Measurements from ENCODE around the gene NDUFC2.
"Not testable (repeated sequence)": the region's sequence is repeated elsewhere in the genome, so short reads cannot be mapped to it uniquely, and the experiment has no call there.

Gene NDUFC2

GRCh38 chr11:78067704-78068103, 12.0 kb downstream of the NDUFC2 start:
- Histone ChIP-seq H3K9ac (ENCODE audit: low read depth in 1 of 2, low read length in 2 of 2) (no peak overlapping the region), H3K4me3 (ENCODE audit: low read length in 2 of 2) (no peak overlapping the region), H3K27me3 (ENCODE audit: control insufficient read depth in 2 of 2, insufficient read depth in 2 of 2, low read length in 2 of 2) (no peaks in the 10 kb centered on the region), H3K4me1 (ENCODE audit: control insufficient read depth in 2 of 2, insufficient read depth in 2 of 2, low read length in 2 of 2) (no peaks in the 10 kb centered on the region), H3K36me3 (ENCODE audit: control insufficient read depth in 2 of 2, insufficient read depth in 2 of 2, low read length in 2 of 2) (peaks cover 35 to 38% of the 10 kb centered on the region in 2 donors), H3K9me3 (ENCODE audit: control insufficient read depth in 2 of 2, low read length in 2 of 2) (no peaks in the 10 kb centered on the region), H3K27ac (ENCODE audit: low read depth in 2 of 2, low read length in 2 of 2) (no peak overlapping the region)

GRCh38 chr11:78066471-78066870, 13.2 kb downstream of the NDUFC2 start:
- Histone ChIP-seq H3K36me3 (ENCODE audit: control insufficient read depth in 2 of 2, insufficient read depth in 2 of 2, low read length in 2 of 2) (peaks cover 27 to 30% of the 10 kb centered on the region in 2 donors), H3K4me1 (ENCODE audit: control insufficient read depth in 2 of 2, insufficient read depth in 2 of 2, low read length in 2 of 2) (no peaks in the 10 kb centered on the region), H3K9ac (ENCODE audit: low read depth in 1 of 2, low read length in 2 of 2) (no peak overlapping the region), H3K4me3 (ENCODE audit: low read length in 2 of 2) (no peak overlapping the region), H3K9me3 (ENCODE audit: control insufficient read depth in 2 of 2, low read length in 2 of 2) (no peaks in the 10 kb centered on the region), H3K27ac (ENCODE audit: low read depth in 2 of 2, low read length in 2 of 2) (no peak overlapping the region), H3K27me3 (ENCODE audit: control insufficient read depth in 2 of 2, insufficient read depth in 2 of 2, low read length in 2 of 2) (no peaks in the 10 kb centered on the region)

- H3K27ac ChIP-seq (ENCODE audit: low read depth in 2 of 2, low read length in 2 of 2): no peak overlapping the region
- H3K4me1 ChIP-seq (ENCODE audit: control insufficient read depth in 2 of 2, insufficient read depth in 2 of 2, low read length in 2 of 2): no peaks in the 10 kb centered on the region
- H3K36me3 ChIP-seq (ENCODE audit: control insufficient read depth in 2 of 2, insufficient read depth in 2 of 2, low read length in 2 of 2): peaks cover 18 to 19% of the 10 kb centered on the region in 2 donors
- no peak overlapping the region for H3K9ac ChIP-seq (ENCODE audit: low read depth in 1 of 2, low read length in 2 of 2)
- no peaks in the 10 kb centered on the region for H3K9me3 ChIP-seq (ENCODE audit: control insufficient read depth in 2 of 2, low read length in 2 of 2)
- H3K27me3 ChIP-seq (ENCODE audit: control insufficient read depth in 2 of 2, insufficient read depth in 2 of 2, low read length in 2 of 2): no peaks in the 10 kb centered on the region
- no peak overlapping the region for H3K4me3 ChIP-seq (ENCODE audit: low read length in 2 of 2)
These were observed 14.5 kb downstream of the NDUFC2 start for GRCh38 chr11:78065203-78065602.

- Histone ChIP-seq H3K4me3 (ENCODE audit: low read length in 2 of 2) (no peak within 1 kb of the TSS), H3K4me1 (ENCODE audit: control insufficient read depth in 2 of 2, insufficient read depth in 2 of 2, low read length in 2 of 2) (no peaks in the 10 kb centered on the region), H3K27me3 (ENCODE audit: control insufficient read depth in 2 of 2, insufficient read depth in 2 of 2, low read length in 2 of 2) (no peaks in the 10 kb centered on the region), H3K9ac (ENCODE audit: low read depth in 1 of 2, low read length in 2 of 2) (no peak within 1 kb of the TSS), H3K9me3 (ENCODE audit: control insufficient read depth in 2 of 2, low read length in 2 of 2) (no peaks in the 10 kb centered on the region), H3K27ac (ENCODE audit: low read depth in 2 of 2, low read length in 2 of 2) (no peak within 1 kb of the TSS), H3K36me3 (ENCODE audit: control insufficient read depth in 2 of 2, insufficient read depth in 2 of 2, low read length in 2 of 2) (peaks cover 5 to 6% of the 10 kb centered on the region in 2 donors)
These were observed 16.1 kb downstream of the NDUFC2 start, which contains the start of gene THRSP for GRCh38 chr11:78063440-78064181. TSS of gene THRSP (plus strand) at chr11:78063861. CDS start at chr11:78063882, 21 bp downstream.

GRCh38 chr11:78062671-78063070, 17.0 kb downstream of the NDUFC2 start:
- H3K4me1 ChIP-seq (ENCODE audit: control insufficient read depth in 2 of 2, insufficient read depth in 2 of 2, low read length in 2 of 2): no peaks in the 10 kb centered on the region
- H3K27ac ChIP-seq (ENCODE audit: low read depth in 2 of 2, low read length in 2 of 2): no peak overlapping the region
- no peaks in the 10 kb centered on the region for H3K9me3 ChIP-seq (ENCODE audit: control insufficient read depth in 2 of 2, low read length in 2 of 2)
- no peak overlapping the region for H3K9ac ChIP-seq (ENCODE audit: low read depth in 1 of 2, low read length in 2 of 2)
- H3K27me3 ChIP-seq (ENCODE audit: control insufficient read depth in 2 of 2, insufficient read depth in 2 of 2, low read length in 2 of 2): no peaks in the 10 kb centered on the region
- H3K4me3 ChIP-seq (ENCODE audit: low read length in 2 of 2): no peak overlapping the region
- H3K36me3 ChIP-seq (ENCODE audit: control insufficient read depth in 2 of 2, insufficient read depth in 2 of 2, low read length in 2 of 2): peaks cover 3 to 4% of the 10 kb centered on the region in 2 donors

- no peak overlapping the region for H3K9ac ChIP-seq (ENCODE audit: low read depth in 1 of 2, low read length in 2 of 2)
- H3K4me1 ChIP-seq (ENCODE audit: control insufficient read depth in 2 of 2, insufficient read depth in 2 of 2, low read length in 2 of 2): no peaks in the 10 kb centered on the region
- H3K27ac ChIP-seq (ENCODE audit: low read depth in 2 of 2, low read length in 2 of 2): no peak overlapping the region
- H3K4me3 ChIP-seq (ENCODE audit: low read length in 2 of 2): no peak overlapping the region
- no peaks in the 10 kb centered on the region for H3K36me3 ChIP-seq (ENCODE audit: control insufficient read depth in 2 of 2, insufficient read depth in 2 of 2, low read length in 2 of 2)
- H3K27me3 ChIP-seq (ENCODE audit: control insufficient read depth in 2 of 2, insufficient read depth in 2 of 2, low read length in 2 of 2): no peaks in the 10 kb centered on the region
- H3K9me3 ChIP-seq (ENCODE audit: control insufficient read depth in 2 of 2, low read length in 2 of 2): no peaks in the 10 kb centered on the region
These were observed 17.7 kb downstream of the NDUFC2 start for GRCh38 chr11:78061921-78062311.

GRCh38 chr11:78061088-78061920, 18.4 kb downstream of the NDUFC2 start:
- no peaks in the 10 kb centered on the region for H3K36me3 ChIP-seq (ENCODE audit: control insufficient read depth in 2 of 2, insufficient read depth in 2 of 2, low read length in 2 of 2)
- no peaks in the 10 kb centered on the region for H3K27me3 ChIP-seq (ENCODE audit: control insufficient read depth in 2 of 2, insufficient read depth in 2 of 2, low read length in 2 of 2)
- H3K4me3 ChIP-seq (ENCODE audit: low read length in 2 of 2): no peak overlapping the region
- no peak overlapping the region for H3K9ac ChIP-seq (ENCODE audit: low read depth in 1 of 2, low read length in 2 of 2)
- no peaks in the 10 kb centered on the region for H3K9me3 ChIP-seq (ENCODE audit: control insufficient read depth in 2 of 2, low read length in 2 of 2)
- H3K27ac ChIP-seq (ENCODE audit: low read depth in 2 of 2, low read length in 2 of 2): no peak overlapping the region
- H3K4me1 ChIP-seq (ENCODE audit: control insufficient read depth in 2 of 2, insufficient read depth in 2 of 2, low read length in 2 of 2): no peaks in the 10 kb centered on the region

- Histone ChIP-seq H3K36me3 (ENCODE audit: control insufficient read depth in 2 of 2, insufficient read depth in 2 of 2, low read length in 2 of 2) (no peaks in the 10 kb centered on the region), H3K4me1 (ENCODE audit: control insufficient read depth in 2 of 2, insufficient read depth in 2 of 2, low read length in 2 of 2) (no peaks in the 10 kb centered on the region), H3K4me3 (ENCODE audit: low read length in 2 of 2) (no peak overlapping the region), H3K9me3 (ENCODE audit: control insufficient read depth in 2 of 2, low read length in 2 of 2) (no peaks in the 10 kb centered on the region), H3K27me3 (ENCODE audit: control insufficient read depth in 2 of 2, insufficient read depth in 2 of 2, low read length in 2 of 2) (no peaks in the 10 kb centered on the region), H3K9ac (ENCODE audit: low read depth in 1 of 2, low read length in 2 of 2) (no peak overlapping the region), H3K27ac (ENCODE audit: low read depth in 2 of 2, low read length in 2 of 2) (no peak overlapping the region)
These were observed 19.1 kb downstream of the NDUFC2 start for GRCh38 chr11:78060533-78060932.

GRCh38 chr11:78059749-78060328, 19.8 kb downstream of the NDUFC2 start:
- not testable (repeated sequence) for H3K9me3 ChIP-seq (ENCODE audit: control insufficient read depth in 2 of 2, low read length in 2 of 2); H3K4me3 ChIP-seq (ENCODE audit: low read length in 2 of 2); H3K36me3 ChIP-seq (ENCODE audit: control insufficient read depth in 2 of 2, insufficient read depth in 2 of 2, low read length in 2 of 2); H3K27ac ChIP-seq (ENCODE audit: low read depth in 2 of 2, low read length in 2 of 2); H3K4me1 ChIP-seq (ENCODE audit: control insufficient read depth in 2 of 2, insufficient read depth in 2 of 2, low read length in 2 of 2); H3K9ac ChIP-seq (ENCODE audit: low read depth in 1 of 2, low read length in 2 of 2); H3K27me3 ChIP-seq (ENCODE audit: control insufficient read depth in 2 of 2, insufficient read depth in 2 of 2, low read length in 2 of 2)

GRCh38 chr11:78057462-78058055, 22.1 kb downstream of the NDUFC2 start:
- Histone ChIP-seq H3K9me3 (ENCODE audit: control insufficient read depth in 2 of 2, low read length in 2 of 2) (no peaks in the 10 kb centered on the region), H3K9ac (ENCODE audit: low read depth in 1 of 2, low read length in 2 of 2) (no peak overlapping the region), H3K27ac (ENCODE audit: low read depth in 2 of 2, low read length in 2 of 2) (no peak overlapping the region), H3K4me1 (ENCODE audit: control insufficient read depth in 2 of 2, insufficient read depth in 2 of 2, low read length in 2 of 2) (no peaks in the 10 kb centered on the region), H3K27me3 (ENCODE audit: control insufficient read depth in 2 of 2, insufficient read depth in 2 of 2, low read length in 2 of 2) (no peaks in the 10 kb centered on the region), H3K4me3 (ENCODE audit: low read length in 2 of 2) (no peak overlapping the region), H3K36me3 (ENCODE audit: control insufficient read depth in 2 of 2, insufficient read depth in 2 of 2, low read length in 2 of 2) (no peaks in the 10 kb centered on the region)

Measured in mucosa of rectum (tissue), 2 donors.